HG03575 (cell line): ENCODE results near the gene SORCS2.

Experiments
- ATAC-seq: cut with Tn5 transposase; IDR thresholded peaks from one replicate; pipeline ENCODE4 v1.9.1; 2021; ENCODE audit not compliant: unreplicated experiment, insufficient number of reproducible peaks, low FRiP score; ENCODE audit errors: extremely low read depth

Gene SORCS2

DNA sequence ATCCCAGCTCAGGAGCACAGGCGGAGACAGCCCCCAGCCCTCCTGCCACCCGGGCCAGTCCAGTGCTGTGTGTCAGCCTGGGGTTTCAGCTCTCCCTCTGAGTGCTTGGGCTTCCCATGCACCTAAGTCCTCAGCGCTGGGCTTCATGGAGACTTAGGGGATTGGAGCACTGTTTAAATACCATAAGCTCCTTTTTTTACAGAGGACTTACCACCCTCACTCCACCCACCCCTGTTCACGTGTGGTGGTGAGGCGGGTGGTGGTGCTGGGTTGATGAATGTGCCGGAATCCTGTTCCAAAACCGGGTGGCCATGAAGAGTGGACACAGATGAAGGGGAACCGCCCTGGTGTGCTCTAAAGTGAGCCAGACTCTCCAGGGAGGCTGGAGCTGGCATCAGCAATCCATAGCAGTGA lies 175.5 kb downstream of the SORCS2 start:
- no peak for ATAC-seq

DNA sequence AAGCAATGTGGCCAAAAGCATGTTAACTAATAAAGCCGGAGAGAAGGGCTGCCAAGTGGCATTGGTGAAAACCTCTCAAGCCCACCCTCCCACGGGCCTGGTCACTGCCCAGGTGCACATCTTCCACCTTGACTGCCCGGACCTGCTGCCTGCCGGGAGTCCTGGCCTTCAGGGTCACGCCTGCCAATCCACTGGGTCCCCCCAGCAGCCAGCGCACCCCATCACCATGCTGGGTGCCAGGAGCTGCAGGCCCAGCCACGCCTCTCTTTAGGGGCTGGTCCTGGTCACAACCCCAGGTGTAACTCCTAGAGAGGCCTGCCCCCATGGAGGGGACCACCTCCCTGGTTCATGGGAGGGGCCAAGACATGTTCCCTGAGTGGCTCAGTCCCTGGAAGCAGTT lies 176.0 kb downstream of the SORCS2 start:
- no peak for ATAC-seq

DNA sequence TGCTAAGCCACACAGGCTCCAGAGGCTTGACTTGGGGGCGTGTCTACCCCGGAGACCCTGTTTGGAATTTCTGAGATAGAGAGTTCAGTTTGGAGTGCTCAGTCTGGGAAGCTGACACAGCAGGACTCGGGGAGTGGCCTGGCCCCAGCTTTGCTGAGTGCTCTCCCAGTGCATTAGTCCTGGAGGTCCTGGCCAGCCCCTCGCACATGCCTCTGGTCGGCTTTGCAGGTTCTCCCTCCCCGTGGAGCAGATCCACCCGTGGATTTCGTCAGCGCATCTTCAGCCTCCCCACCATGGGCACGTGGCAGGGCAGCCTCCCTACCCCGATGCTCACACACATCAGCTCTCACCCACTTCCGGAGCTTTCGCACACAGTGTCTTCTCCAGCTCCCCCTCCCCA lies 177.2 kb downstream of the SORCS2 start:
- no peak for ATAC-seq

DNA sequence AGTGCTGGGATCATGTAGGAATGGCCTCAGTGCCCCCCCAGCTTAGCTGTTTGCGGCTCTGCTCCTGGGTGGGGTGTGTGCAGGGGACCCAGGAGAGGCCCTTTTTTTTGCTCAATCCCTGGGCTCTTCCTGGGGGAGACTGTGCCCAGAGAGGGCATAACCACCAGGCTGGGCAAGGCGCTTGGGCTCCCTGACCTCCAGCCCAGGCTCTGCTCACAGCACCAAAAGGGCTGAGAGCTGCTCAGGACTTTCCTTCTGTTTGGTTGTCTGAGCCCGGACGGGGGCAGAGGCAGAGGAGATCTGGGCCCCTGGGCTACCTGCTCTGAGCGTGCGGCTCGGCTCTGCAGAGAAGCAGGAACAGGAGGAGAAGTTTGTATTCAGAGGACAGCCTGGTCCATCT lies 177.7 kb downstream of the SORCS2 start:
- no peak for ATAC-seq

DNA sequence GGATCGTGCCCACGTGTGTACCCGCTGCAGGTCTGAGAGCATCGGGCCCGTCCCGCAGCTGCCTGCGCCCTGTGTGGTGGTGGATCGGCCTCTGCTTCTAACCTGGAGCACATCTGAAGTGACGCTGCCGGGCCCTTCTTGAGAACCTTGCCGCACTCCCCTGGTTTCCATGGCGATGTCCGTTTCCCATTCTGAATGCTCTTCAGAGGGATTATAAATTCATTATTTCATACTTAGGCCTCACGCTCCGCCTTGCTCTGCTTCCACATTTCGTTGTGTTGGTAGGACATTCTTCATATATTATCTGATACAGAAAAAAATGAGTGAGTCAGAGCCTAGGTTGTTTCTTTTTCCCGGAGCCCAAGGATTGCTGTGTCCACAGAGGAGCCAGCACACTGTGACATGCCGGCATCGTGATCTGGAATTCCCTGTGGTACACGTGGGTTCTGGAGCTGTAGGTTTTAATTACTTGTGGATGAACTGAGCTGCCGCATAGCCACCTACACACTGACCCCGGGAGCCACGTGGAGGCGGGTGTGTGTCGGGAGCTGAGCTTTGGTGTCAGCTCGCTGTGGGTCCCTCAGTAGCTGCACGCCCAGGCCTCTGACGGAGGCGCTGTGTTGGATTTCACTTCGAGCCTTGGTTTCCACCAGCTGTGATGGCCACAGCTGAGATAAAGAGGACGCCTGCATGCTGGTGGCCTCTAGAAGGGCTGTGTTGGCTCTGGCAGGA lies 179.0 kb downstream of the SORCS2 start:
- ATAC-seq = no peak

DNA sequence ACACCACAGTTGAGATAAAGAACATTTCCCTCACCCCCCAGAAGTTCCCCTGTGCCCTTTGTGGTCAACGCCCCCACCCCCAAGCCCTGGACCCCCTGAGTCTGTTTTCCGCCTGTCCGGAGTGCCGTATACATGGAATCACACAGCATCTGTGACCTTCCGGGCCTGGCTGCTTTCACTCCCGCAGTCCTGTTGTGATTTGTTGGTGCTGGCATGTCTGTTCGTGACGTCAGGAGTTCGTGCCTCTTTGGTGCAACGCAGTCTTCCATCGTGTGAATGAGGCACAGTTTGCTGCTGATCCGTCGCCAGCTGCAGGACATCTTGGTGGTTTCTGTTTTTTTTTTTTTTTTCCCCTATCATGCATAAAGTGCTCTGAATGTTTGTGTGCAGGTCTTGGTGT lies 180.3 kb downstream of the SORCS2 start:
- no peak for ATAC-seq

DNA sequence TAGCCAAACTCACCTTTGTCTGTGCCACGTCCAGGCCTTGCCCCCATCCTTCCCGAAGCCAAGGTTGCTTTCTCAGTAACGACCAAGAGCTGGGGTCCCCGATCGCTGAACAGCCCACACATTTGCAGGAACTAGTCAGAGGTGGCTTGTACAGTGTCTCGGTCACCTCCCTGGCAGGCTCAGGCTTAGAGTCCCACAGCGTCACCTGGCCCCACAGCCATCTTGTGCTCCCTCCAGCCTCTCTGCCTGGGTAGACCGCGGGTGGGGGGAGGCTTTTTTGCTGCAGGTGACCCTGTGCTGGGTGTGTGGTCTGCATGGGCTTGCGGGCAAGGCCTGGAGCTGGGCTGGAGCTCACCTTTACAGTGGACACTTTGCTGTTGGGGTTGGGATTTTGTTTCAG lies 182.2 kb downstream of the SORCS2 start:
- no peak for ATAC-seq

DNA sequence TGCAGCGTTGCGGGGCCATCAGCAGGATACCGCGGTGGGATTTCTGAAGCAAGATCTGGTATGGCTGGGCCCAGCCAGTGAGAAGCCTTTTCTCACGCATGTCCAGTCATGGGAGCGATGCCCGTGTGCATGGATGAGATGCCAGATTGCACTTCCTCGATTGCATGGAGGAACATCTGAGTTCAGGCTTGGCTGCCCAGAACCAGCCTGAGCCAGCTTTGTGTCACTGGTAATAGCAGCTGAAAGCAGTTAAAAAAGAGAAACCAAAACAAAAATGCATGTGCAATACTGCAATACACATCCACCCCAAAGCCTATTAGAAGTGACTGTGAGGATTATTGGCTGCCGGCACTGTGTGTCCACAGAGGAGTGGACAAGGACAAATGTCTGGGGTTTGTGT lies 183.1 kb downstream of the SORCS2 start:
- no peak for ATAC-seq

DNA sequence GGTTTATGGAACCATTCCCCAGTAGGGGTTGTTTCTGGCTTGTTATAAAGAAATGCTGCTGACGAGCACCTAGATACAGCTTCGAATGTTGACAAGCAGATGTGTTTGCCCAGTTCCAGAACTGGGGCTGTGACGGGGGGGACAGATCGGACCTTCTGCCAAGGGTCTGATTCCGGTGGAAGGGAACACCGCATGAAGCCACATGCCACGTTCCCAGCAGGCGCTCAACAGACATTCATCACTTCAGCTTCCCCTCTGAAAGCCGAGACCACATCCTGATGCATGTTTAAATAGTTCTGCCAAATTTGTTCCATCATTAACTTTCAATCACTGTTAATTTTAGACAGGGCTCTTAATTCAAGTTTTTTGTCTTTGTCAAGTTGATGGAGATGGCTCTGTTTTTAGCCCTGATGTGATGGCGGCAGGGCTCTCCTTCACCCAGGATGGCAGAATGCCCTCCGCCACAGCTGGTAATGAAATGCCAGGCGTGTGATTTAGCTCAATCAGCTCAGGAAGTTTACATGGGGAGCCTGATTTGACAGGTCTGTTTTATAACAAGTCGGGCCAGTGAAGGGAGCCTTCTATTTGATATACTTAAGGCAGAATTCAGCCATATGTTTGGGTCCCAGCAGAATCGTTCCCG lies 185.0 kb downstream of the SORCS2 start:
- ATAC-seq = no peak

DNA sequence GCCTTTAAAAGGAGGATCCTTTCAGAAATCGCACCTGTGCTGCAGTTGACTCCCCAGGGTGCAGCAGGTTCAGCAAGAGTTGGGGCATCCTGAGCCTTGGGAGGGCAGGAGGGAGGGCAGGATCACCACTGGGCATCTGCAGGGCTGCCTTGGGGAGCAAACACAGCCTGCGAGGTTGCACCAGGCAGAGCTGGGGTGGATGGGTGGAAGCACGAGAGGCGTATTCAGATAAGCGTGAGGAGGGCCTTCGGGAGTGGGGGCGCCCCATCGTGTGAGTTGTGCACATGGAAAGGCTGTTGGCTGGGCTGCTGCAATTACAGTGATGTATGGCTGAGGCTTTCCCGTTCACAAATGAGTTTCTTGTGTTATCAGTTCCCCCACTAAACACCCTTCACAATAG lies 186.8 kb downstream of the SORCS2 start:
- ATAC-seq = no peak

DNA sequence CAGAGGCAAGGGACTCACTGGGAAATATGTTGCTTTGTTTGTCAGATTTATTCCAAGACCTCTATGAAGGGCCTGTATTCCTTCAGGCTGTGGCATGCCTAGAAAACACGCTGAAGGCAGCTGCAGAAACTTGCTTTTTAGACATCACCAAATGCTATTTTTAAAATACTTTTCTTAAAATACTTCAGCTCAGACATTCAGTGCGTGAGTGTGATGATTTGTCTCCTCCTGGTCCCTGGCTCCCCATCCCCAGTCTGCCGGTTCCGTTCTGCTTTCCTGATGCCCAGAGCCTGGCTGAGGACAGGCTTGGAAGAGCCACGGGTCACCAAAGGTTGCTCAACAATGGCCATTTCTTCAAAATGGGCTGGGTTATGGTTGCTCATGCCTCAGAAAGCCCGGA lies 187.4 kb downstream of the SORCS2 start:
- ATAC-seq = no peak

DNA sequence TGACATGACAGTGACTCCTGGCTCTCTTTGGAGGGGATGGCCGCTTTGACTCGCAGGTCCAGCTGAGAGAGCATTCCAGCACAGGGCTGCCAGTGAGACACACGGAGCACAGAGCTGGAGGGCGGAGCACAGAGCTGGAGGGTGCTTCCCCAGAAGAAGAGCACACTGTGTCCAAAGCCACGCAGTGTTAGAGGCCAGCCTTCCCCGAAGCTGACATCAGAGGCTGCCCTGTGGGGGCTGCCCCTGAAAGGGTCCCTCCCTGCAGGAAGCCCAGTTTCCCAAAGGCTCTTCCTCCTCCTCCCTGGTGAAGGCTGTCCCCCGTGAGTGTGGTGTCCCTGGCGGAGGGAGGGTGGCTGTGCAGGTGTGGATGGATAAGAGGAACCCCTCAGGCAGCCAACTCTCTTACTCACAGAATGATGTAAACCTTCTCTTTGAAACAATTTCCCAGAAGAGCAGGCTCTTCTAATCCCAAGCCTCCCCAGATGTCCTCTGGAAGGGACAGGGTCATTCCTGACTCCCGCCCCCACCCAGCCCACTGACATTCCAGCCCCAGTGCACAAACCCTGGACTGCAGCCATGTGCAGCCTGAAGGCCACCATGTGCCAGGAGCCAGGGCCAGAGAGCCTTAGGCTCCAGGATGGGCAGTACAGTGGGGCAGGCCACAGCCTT lies 189.0 kb downstream of the SORCS2 start:
- no peak for ATAC-seq

DNA sequence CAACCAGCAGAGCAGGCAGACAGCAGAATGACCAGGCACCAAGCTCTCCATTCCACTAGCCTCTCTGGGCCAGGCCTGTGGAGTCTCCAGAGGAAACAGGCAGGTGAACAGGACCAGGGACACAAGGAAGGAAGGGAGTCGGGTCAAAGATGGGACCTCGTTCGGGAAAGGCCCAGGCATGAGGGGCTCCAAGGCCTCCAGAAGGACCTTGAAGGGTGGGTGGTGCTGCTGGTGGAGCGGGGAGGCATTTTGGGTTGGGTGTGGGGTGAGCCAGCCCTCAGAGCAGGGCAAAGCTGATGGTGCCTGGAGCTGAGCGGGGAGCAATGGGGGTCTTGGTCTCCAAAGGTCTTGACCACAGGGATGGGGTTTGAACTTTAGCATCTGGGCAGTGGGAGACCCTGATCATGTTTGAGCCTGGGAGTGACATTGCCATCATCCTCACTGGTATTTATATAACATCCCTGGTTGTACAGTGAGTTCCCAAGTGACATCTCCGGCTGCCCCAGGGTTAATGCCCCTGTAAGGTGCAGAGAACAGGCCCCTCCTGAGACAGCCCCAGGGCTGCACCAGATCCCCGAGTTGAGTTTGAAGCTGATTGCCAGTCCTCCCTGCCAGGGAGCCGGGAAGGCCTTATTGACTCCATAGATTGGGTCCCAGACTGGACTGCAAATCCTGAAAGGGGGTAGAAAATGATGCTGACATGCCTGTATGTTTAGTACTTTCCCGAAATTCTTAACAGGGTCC lies 189.7 kb downstream of the SORCS2 start:
- no peak for ATAC-seq

DNA sequence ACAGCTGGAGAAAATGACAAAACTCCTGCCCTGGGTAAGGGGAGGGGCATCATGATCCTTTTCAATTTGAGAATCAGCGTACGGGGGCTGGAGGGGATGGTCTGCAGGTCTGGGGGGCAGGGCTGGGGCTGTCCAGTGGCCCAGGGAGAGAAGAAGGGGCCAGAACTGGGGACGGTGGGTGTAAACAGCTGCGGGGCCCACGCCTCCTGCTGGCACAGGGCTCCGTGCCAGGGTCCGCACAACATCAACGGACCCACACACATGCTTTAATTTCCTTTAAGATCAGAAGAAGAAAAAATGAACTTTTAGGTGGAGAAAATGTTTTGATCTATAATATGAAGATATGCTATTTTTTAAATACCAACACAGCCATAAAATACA lies 190.3 kb downstream of the SORCS2 start:
- no peak for ATAC-seq

DNA sequence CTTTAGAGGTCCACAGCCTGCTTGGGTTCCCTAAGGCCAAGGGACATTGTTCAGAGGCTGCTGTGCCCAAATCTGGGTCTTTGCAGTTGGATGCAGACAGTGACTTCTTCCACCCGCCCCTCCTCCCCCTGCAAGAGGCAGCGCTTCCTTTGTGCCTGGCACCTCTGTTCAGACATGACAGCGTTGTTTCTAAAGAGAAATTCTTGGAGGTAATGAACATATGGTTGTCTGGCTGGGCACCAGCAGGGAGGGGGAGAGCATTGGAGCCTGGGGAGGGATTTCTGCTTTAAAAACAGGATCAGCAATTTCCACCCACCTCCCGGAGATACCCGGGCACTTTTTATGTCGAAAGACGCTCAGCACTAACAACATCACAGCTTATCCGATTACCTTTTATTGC lies 190.9 kb downstream of the SORCS2 start:
- ATAC-seq = no peak

DNA sequence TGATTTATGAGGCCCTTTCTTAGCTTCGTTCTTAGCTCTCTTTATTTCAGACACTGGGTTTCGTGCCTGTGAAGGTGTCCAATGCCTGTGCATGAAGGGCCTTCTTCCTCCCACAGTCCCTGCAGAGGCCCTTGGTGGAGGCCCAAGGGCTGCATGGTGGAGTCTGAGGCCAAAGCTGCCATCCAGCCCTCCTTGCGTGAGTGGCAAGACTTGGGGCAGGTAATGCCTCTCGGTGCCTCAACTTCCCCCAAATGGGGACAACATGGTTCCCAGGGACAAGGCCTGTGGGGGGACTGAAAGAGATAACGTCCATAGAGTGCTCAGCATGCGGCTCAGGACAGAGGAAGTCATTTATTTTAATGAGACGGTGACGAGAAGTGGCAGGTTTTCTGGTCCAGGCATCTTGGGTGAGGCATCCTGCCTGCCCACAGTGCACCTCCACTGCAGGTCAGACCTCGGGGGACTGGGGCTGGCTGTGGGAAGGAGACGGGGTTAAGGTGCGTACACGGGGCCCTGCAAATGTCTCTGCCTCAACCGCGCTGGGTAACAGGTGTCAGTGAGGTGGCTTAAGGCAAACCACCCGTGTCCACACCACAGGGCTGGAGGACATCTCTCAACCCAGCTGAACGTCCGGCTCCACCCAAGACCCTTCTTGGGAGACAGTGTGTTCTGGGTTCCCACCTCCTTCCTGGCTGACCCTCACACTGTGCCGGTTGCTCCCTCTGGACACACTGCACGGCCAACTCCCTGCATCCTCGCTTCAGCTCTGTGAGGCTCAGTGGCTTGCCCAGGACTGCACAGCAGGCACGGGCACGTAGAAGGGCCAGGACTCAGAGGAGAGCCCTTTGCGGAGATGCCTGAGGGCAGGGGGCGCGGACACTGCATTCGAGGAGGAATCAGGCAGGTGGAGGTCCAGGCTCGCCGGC lies 191.9 kb downstream of the SORCS2 start:
- ATAC-seq = no peak

DNA sequence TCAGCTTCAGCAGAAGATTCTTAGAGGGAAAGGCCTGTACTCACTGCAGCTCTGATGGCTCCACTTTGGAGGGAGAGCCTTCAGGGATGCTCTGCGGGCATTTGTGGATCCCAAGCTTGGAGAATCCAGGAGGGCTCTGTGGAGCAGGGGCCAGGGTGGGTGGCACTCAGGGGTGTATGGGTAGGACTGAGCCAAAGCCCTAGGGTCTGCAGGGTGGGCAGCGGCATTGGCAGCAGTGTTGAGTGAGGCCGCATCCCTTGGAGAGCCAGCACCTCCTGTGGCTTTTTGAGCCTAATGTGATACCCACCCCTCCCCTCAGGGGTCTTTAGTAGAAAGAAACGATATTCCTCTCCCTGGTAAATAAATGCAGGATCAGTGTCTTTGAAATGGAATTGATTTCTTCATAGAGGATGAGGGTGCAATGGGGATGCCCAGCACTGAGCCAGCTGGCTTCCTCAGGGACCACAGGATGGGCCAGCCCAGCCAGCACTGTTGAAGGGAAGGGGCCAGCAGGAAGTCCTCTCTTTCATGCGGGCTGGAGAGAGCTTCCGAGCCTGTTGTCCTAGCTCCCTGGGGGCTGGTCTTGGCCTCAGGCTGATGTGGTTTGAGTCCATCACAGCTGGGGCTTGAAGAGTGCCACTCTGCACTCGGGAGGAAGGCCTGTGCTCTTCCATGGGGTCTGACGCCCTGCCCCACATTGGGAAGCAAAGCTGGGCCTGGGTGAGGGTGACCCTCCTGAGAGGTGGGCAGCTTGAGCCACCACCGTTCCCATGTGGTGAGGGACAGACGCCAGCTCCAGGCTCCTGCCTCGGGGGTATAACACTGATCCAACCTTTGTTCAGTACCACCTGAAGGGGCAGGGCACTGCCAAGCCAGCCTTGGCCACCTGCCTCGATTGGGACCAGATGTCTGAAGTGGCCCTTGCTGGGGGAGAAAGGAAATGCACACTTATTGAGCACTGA lies 192.9 kb downstream of the SORCS2 start:
- no peak for ATAC-seq

DNA sequence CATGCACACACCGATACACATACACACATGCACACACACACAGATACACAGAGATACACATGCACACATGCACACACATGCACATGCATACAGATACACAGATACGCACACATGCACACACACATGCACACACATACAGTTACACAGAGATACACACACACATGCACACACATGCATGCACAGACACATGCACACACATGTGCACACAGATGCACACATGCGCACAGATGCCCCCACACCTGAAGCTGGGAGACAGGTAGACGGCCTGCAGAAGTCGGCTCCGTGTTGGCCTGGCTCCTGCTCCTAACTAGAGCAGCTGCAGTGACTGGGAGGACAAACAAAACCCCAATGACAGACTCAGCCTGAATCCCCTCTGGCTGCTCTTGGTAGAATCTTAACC lies 195.6 kb downstream of the SORCS2 start:
- ATAC-seq = no peak
